OCI-LY1 (cell line): ENCODE results near the gene ANKFN1.

ENCODE experiments used
- H2AFZ ChIP-seq: fragments of 200-600 bp; sonication (generic), shearing (Covaris generic); 2 replicates; pipeline ENCODE4 v1.6.0; 2014; ENCODE audit warnings: antibody characterized with exemption, mild to moderate bottlenecking, low read length
- H3F3A ChIP-seq: fragments of 200-600 bp; sonication (generic), shearing (Covaris generic); 2 replicates; pipeline ENCODE4 v1.6.0; 2014; ENCODE audit warnings: mild to moderate bottlenecking, antibody characterized with exemption, low read length, moderate library complexity; ENCODE audit not compliant: insufficient read depth
- H3K27ac ChIP-seq: fragments of 200-600 bp; sonication (generic); 2 replicates; pipeline ENCODE4 v1.5.1; 2014; ENCODE audit warnings: low read length, mixed run types, mild to moderate bottlenecking, low read depth; ENCODE audit not compliant: poor library complexity, severe bottlenecking
- H3K27me3 ChIP-seq: fragments of 200-600 bp; sonication (generic); 2 replicates; pipeline ENCODE4 v1.6.0; 2014; ENCODE audit warnings: antibody characterized with exemption, mild to moderate bottlenecking, low read length, moderate library complexity; ENCODE audit not compliant: insufficient read depth
- H3K36me3 ChIP-seq: fragments of 200-600 bp; sonication (generic); 2 replicates; pipeline ENCODE4 v1.6.1; 2014; ENCODE audit warnings: mild to moderate bottlenecking, antibody characterized with exemption, low read length, moderate library complexity, mixed read lengths; ENCODE audit not compliant: insufficient read depth
- H3K4me1 ChIP-seq: fragments of 200-600 bp; sonication (generic); 2 replicates; pipeline ENCODE4 v1.5.1; 2014; ENCODE audit warnings: mild to moderate bottlenecking, low read length, moderate library complexity; ENCODE audit not compliant: insufficient read depth, severe bottlenecking
- H3K4me2 ChIP-seq: fragments of 200-600 bp; sonication (generic), shearing (Covaris generic); 2 replicates; pipeline ENCODE4 v1.6.1; 2014; ENCODE audit warnings: low read length
- H3K4me3 ChIP-seq: fragments of 200-600 bp; sonication (generic); 2 replicates; pipeline ENCODE4 v1.5.1; 2014; ENCODE audit warnings: low read length, low read depth, mild to moderate bottlenecking, mixed read lengths; ENCODE audit not compliant: poor library complexity, severe bottlenecking
- H3K79me2 ChIP-seq: fragments of 200-600 bp; shearing (Covaris generic); 2 replicates; pipeline ENCODE4 v1.6.1; 2016; ENCODE audit warnings: mixed run types, low read length, mixed read lengths; ENCODE audit not compliant: insufficient read depth
- H3K9ac ChIP-seq: fragments of 200-600 bp; sonication (generic), shearing (Covaris generic); 2 replicates; pipeline ENCODE4 v1.6.1; 2014; ENCODE audit warnings: mild to moderate bottlenecking, low read length, mixed read lengths
- H3K9me2 ChIP-seq: fragments of 200-600 bp; sonication (generic), shearing (Covaris generic); 2 replicates; pipeline ENCODE4 v1.6.1; 2014; ENCODE audit warnings: low read depth, mild to moderate bottlenecking, low read length, mixed read lengths
- H3K9me3 ChIP-seq: fragments of 200-600 bp; shearing (Covaris generic); 2 replicates; pipeline ENCODE4 v1.6.1; 2014; ENCODE audit warnings: low read length, mixed read lengths
- H4K20me1 ChIP-seq: fragments of 200-600 bp; sonication (generic), shearing (Covaris generic); 2 replicates; pipeline ENCODE4 v1.6.0; 2016; ENCODE audit warnings: mild to moderate bottlenecking, low read length; ENCODE audit not compliant: insufficient read depth
- CTCF ChIP-seq: fragments of 200-600 bp; sonication (generic), shearing (Covaris generic); IDR thresholded peaks from 2 replicates; pipeline ENCODE4 v1.5.1; 2017; ENCODE audit warnings: mild to moderate bottlenecking, antibody characterized with exemption, low read length, moderate library complexity, mixed read lengths
- EZH2 ChIP-seq: fragments of 200-600 bp; sonication (generic), shearing (Covaris generic); IDR thresholded peaks from 2 replicates; pipeline ENCODE4 v1.8.0; 2017; ENCODE audit warnings: borderline replicate concordance, mixed run types, mild to moderate bottlenecking, antibody characterized with exemption, low read length, moderate library complexity, mixed read lengths

Gene ANKFN1

GRCh38 chr17:56326001-56326359 lies 172.7 kb downstream of the ANKFN1 start:
- no peaks in the 10 kb centered on the region for H3K27me3 ChIP-seq
- no peaks in the 10 kb centered on the region for H3K79me2 ChIP-seq
- TF ChIP-seq CTCF: no peak
- TF ChIP-seq EZH2: no peak
- no peaks in the 10 kb centered on the region for H3K9me2 ChIP-seq
- H3K9ac ChIP-seq: no peak overlapping the region
- H3K4me3 ChIP-seq: no peak overlapping the region
- no peaks in the 10 kb centered on the region for H3K9me3 ChIP-seq
- H2AFZ ChIP-seq: no peak overlapping the region
- H4K20me1 ChIP-seq: no peaks in the 10 kb centered on the region
- H3F3A ChIP-seq: no peaks in the 10 kb centered on the region
- no peaks in the 10 kb centered on the region for H3K36me3 ChIP-seq
- H3K4me2 ChIP-seq: no peak overlapping the region
- no peak overlapping the region for H3K27ac ChIP-seq
- no peaks in the 10 kb centered on the region for H3K4me1 ChIP-seq

GRCh38 chr17:56347639-56348038 lies 194.4 kb downstream of the ANKFN1 start:
- H3K27ac ChIP-seq: no peak overlapping the region
- no peaks in the 10 kb centered on the region for H3K9me3 ChIP-seq
- TF ChIP-seq EZH2 (no peak), CTCF (no peak)
- no peaks in the 10 kb centered on the region for H4K20me1 ChIP-seq
- H2AFZ ChIP-seq: no peak overlapping the region
- no peaks in the 10 kb centered on the region; the same call in 1 of the 2 replicates for H3K9me2 ChIP-seq
- H3K27me3 ChIP-seq: no peaks in the 10 kb centered on the region
- no peak overlapping the region for H3K4me3 ChIP-seq
- no peaks in the 10 kb centered on the region for H3K36me3 ChIP-seq
- H3K9ac ChIP-seq: no peak overlapping the region
- H3K4me2 ChIP-seq: no peak overlapping the region
- H3F3A ChIP-seq: no peaks in the 10 kb centered on the region
- H3K79me2 ChIP-seq: no peaks in the 10 kb centered on the region
- H3K4me1 ChIP-seq: no peaks in the 10 kb centered on the region

GRCh38 chr17:56350592-56350991 lies 197.3 kb downstream of the ANKFN1 start:
- no peaks in the 10 kb centered on the region for H3K9me3 ChIP-seq
- H3K36me3 ChIP-seq: no peaks in the 10 kb centered on the region
- H3K27me3 ChIP-seq: no peaks in the 10 kb centered on the region
- H3K79me2 ChIP-seq: no peaks in the 10 kb centered on the region
- no peak overlapping the region for H3K27ac ChIP-seq
- no peaks in the 10 kb centered on the region for H3F3A ChIP-seq
- H3K9ac ChIP-seq: no peak overlapping the region
- no peak overlapping the region for H3K4me3 ChIP-seq
- H4K20me1 ChIP-seq: no peaks in the 10 kb centered on the region
- TF ChIP-seq EZH2 (no peak), CTCF (no peak)
- no peak overlapping the region for H2AFZ ChIP-seq
- no peak overlapping the region for H3K4me2 ChIP-seq
- H3K9me2 ChIP-seq: no peaks in the 10 kb centered on the region; the same call in 1 of the 2 replicates
- H3K4me1 ChIP-seq: no peaks in the 10 kb centered on the region
